ENCODE measurements around the gene RNF180. TPM values are rescaled to one million over a fixed set of nuclear protein-coding genes. Genes with fewer than 3 reads are reported as not detected.
"Not testable (repeated sequence)": the region's sequence is repeated elsewhere in the genome, so short reads cannot be mapped to it uniquely, and the experiment has no call there.

RNF180 gene
- total and polyA plus RNA-seq, 2 donors = 0.52 to 1.8 TPM

GRCh38 chr5:64347309-64347708, 181.7 kb downstream of the RNF180 start:
- H3K27me3 ChIP-seq (ENCODE audit: control insufficient read depth in 2 of 2, insufficient read depth in 1 of 2, low read length in 1 of 2) = no peaks in the 10 kb centered on the region
- no peaks in the 10 kb centered on the region for H3K4me1 ChIP-seq (ENCODE audit: control insufficient read depth in 2 of 2, insufficient read depth in 2 of 2, low read length in 2 of 2)
- DNase-seq (ENCODE audit: low read depth in 6 of 9, low spot score in 9 of 9) = no peak

GRCh38 chr5:64364426-64364825, 198.8 kb downstream of the RNF180 start:
- Histone ChIP-seq H3K36me3 (ENCODE audit: control insufficient read depth in 2 of 2, insufficient read depth in 2 of 2, low read length in 1 of 2) (no peaks in the 10 kb centered on the region), H3K27ac (ENCODE audit: low read depth in 1 of 2, low read length in 1 of 2) (no peak overlapping the region), H3K4me3 (ENCODE audit: low read length in 2 of 2) (no peak overlapping the region), H3K4me1 (ENCODE audit: control insufficient read depth in 2 of 2, insufficient read depth in 2 of 2, low read length in 2 of 2) (no peaks in the 10 kb centered on the region), H3K27me3 (ENCODE audit: control insufficient read depth in 2 of 2, insufficient read depth in 1 of 2, low read length in 1 of 2) (no peaks in the 10 kb centered on the region), H3K9me3 (ENCODE audit: control insufficient read depth in 2 of 2, insufficient read depth in 1 of 2, low read length in 1 of 2) (no peaks in the 10 kb centered on the region)
- WGBS = 91% methylated on average over 3 of the region's 3 CpGs
- no peak for DNase-seq (ENCODE audit: low read depth in 6 of 9, low spot score in 9 of 9)

More at GRCh38 chr5:64347309-64347708, 181.7 kb downstream of the RNF180 start:
- no peaks in the 10 kb centered on the region for H3K36me3 ChIP-seq (ENCODE audit: control insufficient read depth in 2 of 2, insufficient read depth in 2 of 2, low read length in 1 of 2)
- H3K27ac ChIP-seq (ENCODE audit: low read depth in 1 of 2, low read length in 1 of 2) = no peak overlapping the region
- H3K4me3 ChIP-seq (ENCODE audit: low read length in 2 of 2) = no peak overlapping the region
- no peaks in the 10 kb centered on the region for H3K9me3 ChIP-seq (ENCODE audit: control insufficient read depth in 2 of 2, insufficient read depth in 1 of 2, low read length in 1 of 2)

- Histone ChIP-seq H3K27me3 (ENCODE audit: control insufficient read depth in 2 of 2, insufficient read depth in 1 of 2, low read length in 1 of 2) (no peaks in the 10 kb centered on the region), H3K9me3 (ENCODE audit: control insufficient read depth in 2 of 2, insufficient read depth in 1 of 2, low read length in 1 of 2) (no peaks in the 10 kb centered on the region), H3K4me3 (ENCODE audit: low read length in 2 of 2) (no peak overlapping the region), H3K27ac (ENCODE audit: low read depth in 1 of 2, low read length in 1 of 2) (no peak overlapping the region), H3K4me1 (ENCODE audit: control insufficient read depth in 2 of 2, insufficient read depth in 2 of 2, low read length in 2 of 2) (no peaks in the 10 kb centered on the region), H3K36me3 (ENCODE audit: control insufficient read depth in 2 of 2, insufficient read depth in 2 of 2, low read length in 1 of 2) (no peaks in the 10 kb centered on the region)
- no peak for DNase-seq (ENCODE audit: low read depth in 6 of 9, low spot score in 9 of 9)
Observed at GRCh38 chr5:64384765-64385164, 219.1 kb downstream of the RNF180 start.

GRCh38 chr5:64397552-64397951, 231.9 kb downstream of the RNF180 start:
- Histone ChIP-seq H3K36me3 (ENCODE audit: control insufficient read depth in 2 of 2, insufficient read depth in 2 of 2, low read length in 1 of 2) (no peaks in the 10 kb centered on the region), H3K4me1 (ENCODE audit: control insufficient read depth in 2 of 2, insufficient read depth in 2 of 2, low read length in 2 of 2) (no peaks in the 10 kb centered on the region), H3K4me3 (ENCODE audit: low read length in 2 of 2) (no peak overlapping the region), H3K27me3 (ENCODE audit: control insufficient read depth in 2 of 2, insufficient read depth in 1 of 2, low read length in 1 of 2) (no peaks in the 10 kb centered on the region), H3K27ac (ENCODE audit: low read depth in 1 of 2, low read length in 1 of 2) (no peak overlapping the region), H3K9me3 (ENCODE audit: control insufficient read depth in 2 of 2, insufficient read depth in 1 of 2, low read length in 1 of 2) (no peaks in the 10 kb centered on the region)
- DNase-seq (ENCODE audit: low read depth in 6 of 9, low spot score in 9 of 9) = no peak
- 83% methylated on average over 1 of the region's 1 CpG for WGBS

GRCh38 chr5:64398735-64399134, 233.1 kb downstream of the RNF180 start:
- H3K27me3 ChIP-seq (ENCODE audit: control insufficient read depth in 2 of 2, insufficient read depth in 1 of 2, low read length in 1 of 2); DNase-seq (ENCODE audit: low read depth in 6 of 9, low spot score in 9 of 9); H3K36me3 ChIP-seq (ENCODE audit: control insufficient read depth in 2 of 2, insufficient read depth in 2 of 2, low read length in 1 of 2); H3K9me3 ChIP-seq (ENCODE audit: control insufficient read depth in 2 of 2, insufficient read depth in 1 of 2, low read length in 1 of 2); H3K27ac ChIP-seq (ENCODE audit: low read depth in 1 of 2, low read length in 1 of 2); H3K4me1 ChIP-seq (ENCODE audit: control insufficient read depth in 2 of 2, insufficient read depth in 2 of 2, low read length in 2 of 2); H3K4me3 ChIP-seq (ENCODE audit: low read length in 2 of 2): not testable (repeated sequence)
- 95% methylated on average over 5 of the region's 5 CpGs for WGBS

- not testable (repeated sequence) for H3K4me1 ChIP-seq (ENCODE audit: control insufficient read depth in 2 of 2, insufficient read depth in 2 of 2, low read length in 2 of 2); H3K27ac ChIP-seq (ENCODE audit: low read depth in 1 of 2, low read length in 1 of 2); DNase-seq (ENCODE audit: low read depth in 6 of 9, low spot score in 9 of 9); H3K9me3 ChIP-seq (ENCODE audit: control insufficient read depth in 2 of 2, insufficient read depth in 1 of 2, low read length in 1 of 2); H3K27me3 ChIP-seq (ENCODE audit: control insufficient read depth in 2 of 2, insufficient read depth in 1 of 2, low read length in 1 of 2); H3K4me3 ChIP-seq (ENCODE audit: low read length in 2 of 2); H3K36me3 ChIP-seq (ENCODE audit: control insufficient read depth in 2 of 2, insufficient read depth in 2 of 2, low read length in 1 of 2)
- WGBS = 82% methylated on average over 5 of the region's 5 CpGs
Observed at GRCh38 chr5:64407103-64407825, 241.6 kb downstream of the RNF180 start.

- Histone ChIP-seq H3K27ac (ENCODE audit: low read depth in 1 of 2, low read length in 1 of 2) (no peak overlapping the region), H3K4me1 (ENCODE audit: control insufficient read depth in 2 of 2, insufficient read depth in 2 of 2, low read length in 2 of 2) (no peaks in the 10 kb centered on the region), H3K36me3 (ENCODE audit: control insufficient read depth in 2 of 2, insufficient read depth in 2 of 2, low read length in 1 of 2) (no peaks in the 10 kb centered on the region), H3K4me3 (ENCODE audit: low read length in 2 of 2) (no peak overlapping the region), H3K9me3 (ENCODE audit: control insufficient read depth in 2 of 2, insufficient read depth in 1 of 2, low read length in 1 of 2) (peaks cover 0 to 6% of the 10 kb centered on the region in 2 donors), H3K27me3 (ENCODE audit: control insufficient read depth in 2 of 2, insufficient read depth in 1 of 2, low read length in 1 of 2) (no peaks in the 10 kb centered on the region)
- no peak for DNase-seq (ENCODE audit: low read depth in 6 of 9, low spot score in 9 of 9)
- 54% methylated on average over 4 of the region's 4 CpGs for WGBS
Observed at GRCh38 chr5:64417390-64417789, 251.7 kb downstream of the RNF180 start.

GRCh38 chr5:64418013-64418412, 252.4 kb downstream of the RNF180 start:
- H3K9me3 ChIP-seq (ENCODE audit: control insufficient read depth in 2 of 2, insufficient read depth in 1 of 2, low read length in 1 of 2) = peaks cover 0 to 6% of the 10 kb centered on the region in 2 donors
- no peak overlapping the region for H3K4me3 ChIP-seq (ENCODE audit: low read length in 2 of 2)
- H3K36me3 ChIP-seq (ENCODE audit: control insufficient read depth in 2 of 2, insufficient read depth in 2 of 2, low read length in 1 of 2) = no peaks in the 10 kb centered on the region
- no peaks in the 10 kb centered on the region for H3K27me3 ChIP-seq (ENCODE audit: control insufficient read depth in 2 of 2, insufficient read depth in 1 of 2, low read length in 1 of 2)
- H3K27ac ChIP-seq (ENCODE audit: low read depth in 1 of 2, low read length in 1 of 2) = no peak overlapping the region
- 96% methylated on average over 2 of the region's 2 CpGs for WGBS
- DNase-seq (ENCODE audit: low read depth in 6 of 9, low spot score in 9 of 9) = no peak
- H3K4me1 ChIP-seq (ENCODE audit: control insufficient read depth in 2 of 2, insufficient read depth in 2 of 2, low read length in 2 of 2) = no peaks in the 10 kb centered on the region
